Right lobe of liver (tissue), 4 donors: Measurements from ENCODE around the gene CDK14.

Experiments
- CTCF ChIP-seq, 4 donors: fragments of 200-600 bp in 3 of 4; fragments of 450-650 bp in 1 of 4; IDR thresholded peaks; one replicate each; pipeline versions ENCODE4 v1.5.1 to v1.8.0; 2016 to 2022; ENCODE audit warnings: antibody characterized with exemption in 4 of 4, mild to moderate bottlenecking in 2 of 4
- POLR2A ChIP-seq: fragments of 450-650 bp; IDR thresholded peaks from one replicate; pipeline ENCODE4 v1.6.1; 2017; ENCODE audit warnings: antibody characterized with exemption, mild to moderate bottlenecking
- donor health status: DM: no; HTN: no; CAD: no.
- donor health status: DM: no; HTN: no; CAD: no.
- donor health status: DM: no; HTN: yes; CAD: no.

GRCh38 chr7:90938371-90938770 is 342.2 kb downstream of the CDK14 start:
- no peak for TF ChIP-seq CTCF (IDR thresholded peaks at IDR 0.05)
- no peak for TF ChIP-seq POLR2A
